GM18873 (cell line): ENCODE measurements around the gene KRTAP5-3.

Experiments used
- ATAC-seq: cut with Tn5 transposase; IDR thresholded peaks from one replicate; pipeline ENCODE4 v1.9.1; 2021; ENCODE audit warnings: mild to moderate bottlenecking, moderate library complexity, moderate number of reproducible peaks; ENCODE audit not compliant: unreplicated experiment, low FRiP score

The KRTAP5-3 gene

GRCh38 chr11:1567721-1568100, 40.6 kb downstream of the KRTAP5-3 start:
- no peak for ATAC-seq

DNA sequence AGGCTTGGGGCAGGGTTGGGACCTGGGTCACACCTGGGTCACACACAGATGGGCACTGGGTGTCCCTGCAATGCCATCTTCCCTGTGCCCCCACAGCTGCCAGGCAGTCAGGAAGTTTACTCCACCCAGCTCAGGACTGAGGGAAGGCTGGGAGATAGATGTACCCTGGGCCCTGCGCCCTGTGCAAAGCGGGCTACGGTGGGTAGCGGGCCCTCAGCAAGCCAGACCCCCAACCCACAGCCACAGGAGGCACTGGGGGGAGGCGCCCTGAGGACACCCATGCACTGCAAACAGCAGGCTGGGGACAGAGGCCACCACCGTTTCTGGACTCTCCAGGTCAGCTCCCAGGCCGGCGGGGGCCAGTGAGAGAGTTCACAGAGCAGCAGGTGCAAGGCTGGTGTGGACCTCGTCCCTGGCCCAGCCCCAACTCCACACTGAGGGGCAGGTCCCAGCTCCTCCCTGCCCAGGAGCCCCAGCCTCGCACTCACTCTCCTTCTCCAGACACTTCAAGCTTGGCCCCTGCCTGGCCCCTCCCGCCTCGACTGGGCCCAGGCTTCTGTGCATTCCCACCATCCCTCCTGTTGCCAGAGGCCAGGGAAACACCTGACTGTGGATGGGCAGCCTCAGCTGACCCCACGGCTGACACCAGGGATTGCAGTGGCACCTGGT, 41.1 kb downstream of the KRTAP5-3 start:
- ATAC-seq, result no peak

- ATAC-seq, result no peak
These were observed 41.7 kb downstream of the KRTAP5-3 start for GRCh38 chr11:1566381-1567051.

DNA sequence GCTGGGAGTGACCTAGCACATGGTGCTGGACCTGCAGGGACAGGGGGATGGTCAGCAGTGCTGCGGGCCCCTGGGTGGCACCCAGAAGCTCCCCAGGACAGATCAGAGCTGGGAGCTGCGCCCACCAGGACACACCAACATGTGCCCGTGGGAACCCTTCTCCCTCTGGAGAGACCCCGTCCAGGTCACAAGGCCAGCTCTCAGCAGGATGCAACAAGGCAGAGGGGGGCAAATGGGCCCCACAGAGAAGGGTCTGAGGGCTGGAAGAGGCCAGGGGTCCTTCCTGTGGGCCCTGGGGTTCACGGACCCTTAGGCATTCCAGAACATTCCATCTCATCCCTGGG, 42.4 kb downstream of the KRTAP5-3 start:
- ATAC-seq, result no peak

DNA sequence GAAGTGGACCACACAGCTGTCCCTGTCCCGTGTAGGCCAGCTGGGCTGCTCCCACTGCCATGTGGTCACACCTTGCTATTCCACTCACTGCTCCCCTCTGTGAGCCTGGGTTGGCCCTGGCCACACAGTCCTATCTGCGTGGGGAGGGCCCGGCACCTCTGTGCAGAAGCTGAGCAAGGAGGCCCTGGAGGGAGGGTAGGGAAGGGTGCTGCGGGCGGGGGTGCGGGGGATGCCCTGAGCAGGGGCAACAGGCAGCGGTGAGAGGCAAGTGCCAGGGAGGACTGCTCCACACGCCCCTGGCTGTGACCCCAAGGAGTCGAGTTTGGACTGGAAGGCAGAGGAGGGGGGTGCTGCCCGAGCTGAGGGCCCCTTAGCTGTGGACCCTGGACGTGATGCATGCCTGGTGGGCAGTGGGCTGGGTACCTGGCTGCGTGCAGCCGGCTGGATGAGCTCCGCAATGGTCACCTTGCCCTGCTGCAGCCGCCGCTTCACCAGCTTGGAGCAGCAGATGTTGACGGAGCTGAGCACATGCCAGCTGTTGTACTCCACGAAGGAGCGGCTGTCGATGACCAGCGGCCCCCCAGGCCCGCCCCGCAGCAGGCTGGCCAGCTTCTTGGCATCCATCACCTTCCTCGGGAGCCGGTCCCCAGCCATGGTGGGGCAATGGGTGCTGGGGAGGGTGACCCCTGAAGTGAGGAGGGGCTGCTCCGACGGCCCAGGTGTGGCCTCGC, 42.9 kb downstream of the KRTAP5-3 start:
- ATAC-seq, result no peak

GRCh38 chr11:1564535-1565172, 43.6 kb downstream of the KRTAP5-3 start:
- no peak for ATAC-seq

GRCh38 chr11:1563697-1564534, 44.3 kb downstream of the KRTAP5-3 start:
- ATAC-seq, result no peak

DNA sequence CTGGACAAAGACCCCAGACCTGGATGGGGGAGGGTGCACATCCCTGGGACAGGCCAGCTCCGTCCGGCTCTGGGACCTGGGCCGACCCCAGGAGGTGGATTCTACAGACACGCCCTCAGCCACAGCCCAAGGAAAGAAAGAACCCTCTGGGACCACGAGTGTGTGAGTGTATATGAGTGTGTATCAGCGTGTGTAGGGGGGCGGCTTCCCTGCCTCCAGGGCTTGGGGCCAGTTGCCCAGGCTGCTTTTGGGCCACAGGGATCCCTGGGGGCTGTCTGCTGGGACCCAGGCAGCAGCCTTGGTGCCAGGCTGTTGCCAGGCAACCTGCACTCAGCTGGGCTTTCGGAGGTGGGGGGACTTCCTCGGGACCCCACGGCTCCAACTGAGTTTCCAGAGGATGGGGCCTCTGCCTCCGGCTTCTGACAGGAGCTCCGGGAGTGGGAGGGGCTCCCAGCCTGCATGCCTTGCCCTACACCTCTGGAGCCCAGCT, 45.1 kb downstream of the KRTAP5-3 start:
- ATAC-seq, result no peak

DNA sequence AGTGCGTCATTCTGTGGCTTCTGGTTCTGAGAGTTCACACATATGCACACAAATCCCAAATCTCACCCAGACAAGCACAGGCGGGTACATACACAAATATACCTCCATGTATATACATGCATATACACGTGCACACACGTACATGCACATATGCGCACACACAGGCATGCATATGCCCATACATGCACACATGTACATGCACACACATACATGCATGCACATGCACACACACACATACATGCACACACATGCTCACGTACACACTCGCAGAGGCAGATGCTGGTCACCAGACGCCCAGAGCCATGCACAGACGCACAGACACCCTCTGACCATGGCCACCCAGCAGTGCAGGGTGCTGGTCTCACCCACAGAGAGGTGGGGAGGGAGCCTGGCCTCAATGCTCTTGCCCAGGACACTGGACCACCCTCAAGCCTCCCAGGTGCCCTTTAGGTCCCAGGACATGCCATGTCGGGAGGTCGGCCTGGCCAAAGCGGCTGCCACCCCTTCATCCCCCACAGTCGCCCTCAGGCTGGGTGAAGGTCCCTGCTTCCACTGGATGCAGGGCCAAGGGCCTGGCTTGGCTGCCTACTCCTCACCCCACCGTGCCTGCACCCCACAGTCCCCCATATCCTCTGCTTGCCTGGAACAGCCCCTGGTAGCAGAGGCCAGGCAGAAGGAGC, 45.7 kb downstream of the KRTAP5-3 start:
- ATAC-seq, result no peak

DNA sequence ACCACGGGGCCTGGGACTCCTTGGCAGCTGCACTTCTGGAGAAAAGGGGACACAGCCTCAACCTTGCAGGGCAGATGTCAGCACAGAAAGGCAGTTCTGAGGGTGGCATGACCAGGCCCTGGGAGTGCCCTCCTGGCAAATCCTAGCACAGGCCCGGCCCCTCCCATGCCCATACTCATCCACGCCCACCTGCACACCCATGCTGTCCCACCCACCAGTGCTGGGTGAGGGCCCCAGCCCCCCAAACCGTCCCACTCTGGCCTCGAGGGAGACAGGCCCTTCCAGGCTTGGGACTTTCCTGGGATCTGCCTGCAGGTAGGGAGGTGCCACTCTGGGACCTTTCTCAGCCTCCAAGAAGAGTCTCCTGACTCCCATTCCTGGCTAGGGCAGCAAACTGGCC, 46.3 kb downstream of the KRTAP5-3 start:
- no peak for ATAC-seq

DNA sequence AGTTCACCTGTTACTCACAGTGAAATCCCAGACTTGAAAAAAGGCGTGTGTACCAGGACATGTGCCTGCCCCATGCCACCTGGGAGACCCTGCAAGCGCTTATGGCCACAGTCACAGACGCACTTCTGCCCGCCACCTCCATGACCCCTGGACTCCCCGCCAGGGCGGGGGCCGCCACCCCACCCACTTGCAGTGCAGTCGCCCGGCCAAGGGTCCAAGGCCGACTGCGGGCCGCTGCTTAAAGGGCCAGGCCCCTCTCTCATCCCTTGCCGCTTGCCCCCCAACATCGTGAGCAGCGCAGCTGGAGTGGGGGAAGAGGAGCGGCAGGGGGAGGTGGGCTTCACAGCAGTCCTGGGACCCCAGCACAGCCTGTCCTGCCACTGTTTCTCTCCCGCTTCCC, 47.0 kb downstream of the KRTAP5-3 start:
- ATAC-seq, result no peak

GRCh38 chr11:1560649-1561251, 47.5 kb downstream of the KRTAP5-3 start:
- no peak for ATAC-seq

- no peak for ATAC-seq
These were observed 48.1 kb downstream of the KRTAP5-3 start for GRCh38 chr11:1560002-1560648.

GRCh38 chr11:1559111-1559951, 48.9 kb downstream of the KRTAP5-3 start:
- ATAC-seq, result no peak

DNA sequence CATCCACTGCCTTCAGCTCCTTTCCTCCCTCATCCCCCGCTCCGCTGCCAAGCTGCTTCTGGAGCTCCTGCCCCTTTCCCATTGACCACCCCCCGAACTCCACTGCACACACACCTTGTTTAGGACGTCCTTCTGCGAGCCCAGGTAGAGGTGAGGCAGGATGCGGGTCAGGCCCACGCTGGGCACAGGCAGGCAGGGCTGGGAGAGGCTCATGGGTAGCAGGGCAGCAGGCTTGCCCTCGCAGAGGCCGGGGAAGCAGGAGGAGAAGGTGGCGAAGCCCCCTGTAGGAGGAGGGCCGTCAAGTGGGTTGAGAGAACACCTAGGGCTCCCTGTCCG, 49.5 kb downstream of the KRTAP5-3 start:
- no peak for ATAC-seq

- ATAC-seq, result no peak
These were observed 50.1 kb downstream of the KRTAP5-3 start for GRCh38 chr11:1557904-1558774.
